Measurements from ENCODE around the gene KCNJ14.

DNA sequence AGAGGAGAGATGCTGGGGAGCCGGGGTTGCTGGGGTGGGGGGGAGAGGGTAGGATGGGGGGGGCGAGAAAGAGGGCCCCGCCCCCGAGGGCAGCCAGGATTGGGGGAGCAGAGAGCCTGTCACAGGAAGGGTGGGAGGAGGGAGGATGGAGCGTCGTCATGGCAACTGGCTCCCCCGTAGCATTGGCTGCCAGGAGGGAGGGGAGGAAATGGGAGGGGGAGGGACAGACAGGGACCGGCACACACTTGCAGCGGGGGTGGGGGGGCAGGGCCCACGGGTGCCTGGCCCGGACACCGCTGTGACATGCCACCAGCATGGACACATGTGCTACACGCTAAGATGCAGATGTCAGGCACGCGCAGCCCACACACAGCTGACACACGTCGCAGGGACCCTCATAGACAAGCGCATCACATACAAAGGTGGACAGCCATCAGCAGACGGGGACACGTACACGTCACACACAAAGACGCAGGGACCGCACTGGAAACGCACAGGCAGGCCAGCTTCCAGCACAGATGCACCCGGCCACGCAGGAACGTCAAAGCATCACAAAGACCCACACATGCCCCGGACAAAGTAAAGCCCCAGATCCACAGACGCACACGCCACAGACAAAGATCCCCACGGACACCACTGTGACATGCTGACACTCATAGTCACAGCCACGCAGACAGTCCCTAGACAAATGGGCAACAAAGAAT lies 56.6 kb downstream of the KCNJ14 start, which contains the start of gene LMTK3:
- TF ChIP-seq CEBPB (IDR thresholded peaks at IDR 0.05; ENCODE audit: low read depth, low read length) (no peak), RFX5 (IDR thresholded peaks at IDR 0.05; ENCODE audit: low read depth, low read length) (no peak), BHLHE40 (IDR thresholded peaks at IDR 0.05; ENCODE audit: low read depth, low read length) (no peak), NFE2L2 (IDR thresholded peaks at IDR 0.05; ENCODE audit: low read depth, low read length) (no peak), POLR2A (IDR thresholded peaks at IDR 0.05; ENCODE audit: low read depth, low read length) (no peak), RAD21 (IDR thresholded peaks at IDR 0.05; ENCODE audit: low read length) (no peak), RCOR1 (IDR thresholded peaks at IDR 0.05; ENCODE audit: insufficient replicate concordance, low read length) (no peak)
- TF ChIP-seq, protein P1, sequence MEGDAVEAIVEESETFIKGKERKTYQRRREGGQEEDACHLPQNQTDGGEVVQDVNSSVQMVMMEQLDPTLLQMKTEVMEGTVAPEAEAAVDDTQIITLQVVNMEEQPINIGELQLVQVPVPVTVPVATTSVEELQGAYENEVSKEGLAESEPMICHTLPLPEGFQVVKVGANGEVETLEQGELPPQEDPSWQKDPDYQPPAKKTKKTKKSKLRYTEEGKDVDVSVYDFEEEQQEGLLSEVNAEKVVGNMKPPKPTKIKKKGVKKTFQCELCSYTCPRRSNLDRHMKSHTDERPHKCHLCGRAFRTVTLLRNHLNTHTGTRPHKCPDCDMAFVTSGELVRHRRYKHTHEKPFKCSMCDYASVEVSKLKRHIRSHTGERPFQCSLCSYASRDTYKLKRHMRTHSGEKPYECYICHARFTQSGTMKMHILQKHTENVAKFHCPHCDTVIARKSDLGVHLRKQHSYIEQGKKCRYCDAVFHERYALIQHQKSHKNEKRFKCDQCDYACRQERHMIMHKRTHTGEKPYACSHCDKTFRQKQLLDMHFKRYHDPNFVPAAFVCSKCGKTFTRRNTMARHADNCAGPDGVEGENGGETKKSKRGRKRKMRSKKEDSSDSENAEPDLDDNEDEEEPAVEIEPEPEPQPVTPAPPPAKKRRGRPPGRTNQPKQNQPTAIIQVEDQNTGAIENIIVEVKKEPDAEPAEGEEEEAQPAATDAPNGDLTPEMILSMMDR (conservative IDR thresholded peaks at IDR 0.05; ENCODE audit: low read depth, low read length), result no peak
- TF ChIP-seq, protein P2, sequence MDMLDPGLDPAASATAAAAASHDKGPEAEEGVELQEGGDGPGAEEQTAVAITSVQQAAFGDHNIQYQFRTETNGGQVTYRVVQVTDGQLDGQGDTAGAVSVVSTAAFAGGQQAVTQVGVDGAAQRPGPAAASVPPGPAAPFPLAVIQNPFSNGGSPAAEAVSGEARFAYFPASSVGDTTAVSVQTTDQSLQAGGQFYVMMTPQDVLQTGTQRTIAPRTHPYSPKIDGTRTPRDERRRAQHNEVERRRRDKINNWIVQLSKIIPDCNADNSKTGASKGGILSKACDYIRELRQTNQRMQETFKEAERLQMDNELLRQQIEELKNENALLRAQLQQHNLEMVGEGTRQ (IDR thresholded peaks at IDR 0.05; ENCODE audit: low read depth, low read length), result no peak

Measured in IMR-90 (cell line).